NCI-H345 (cell line): ENCODE measurements around the gene MOCOS.

Experiments used
- DNase-seq: peaks from one replicate; lab custom pipeline; 2025; lab: John Stamatoyannopoulos, UW

The MOCOS gene

DNA sequence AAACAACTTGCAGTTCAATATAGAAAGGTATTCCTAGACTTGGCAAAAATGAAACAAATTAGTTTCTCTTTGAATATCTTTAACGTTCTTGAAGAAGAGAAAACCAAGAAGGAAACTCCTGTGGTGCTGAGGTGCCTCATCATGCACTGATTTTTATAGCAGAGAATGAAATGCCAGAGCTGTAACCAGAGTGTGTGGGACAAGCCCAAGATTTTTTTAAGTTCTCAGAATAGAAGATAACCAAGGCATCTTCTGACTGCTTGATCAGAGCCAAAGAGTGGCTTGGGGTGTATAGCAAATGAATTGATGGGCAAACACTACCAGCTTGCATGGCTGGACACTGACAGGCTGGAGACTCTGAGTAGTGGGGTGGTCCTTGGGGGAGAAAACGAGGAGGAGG, 118.1 kb downstream of the MOCOS start:
- DNase-seq, result no peak

DNA sequence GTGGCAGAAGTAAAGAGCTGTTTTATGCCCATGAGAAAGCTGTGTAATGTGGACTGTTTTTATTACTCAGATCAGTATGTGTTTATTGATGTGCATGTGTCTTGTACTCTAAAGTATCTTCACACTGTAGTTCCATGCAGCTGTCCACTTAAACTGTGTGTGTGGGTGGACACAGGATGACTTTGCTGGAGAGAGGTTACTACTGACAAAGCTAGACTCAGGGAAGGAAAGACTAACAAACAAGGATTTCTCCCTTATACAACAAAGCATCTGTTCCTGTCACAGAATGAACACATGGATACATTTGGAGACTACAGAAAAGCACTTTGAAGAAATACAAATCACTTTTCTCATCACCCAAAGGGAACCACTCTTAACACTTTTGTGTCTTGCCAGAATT, 120.2 kb downstream of the MOCOS start:
- no peak for DNase-seq

DNA sequence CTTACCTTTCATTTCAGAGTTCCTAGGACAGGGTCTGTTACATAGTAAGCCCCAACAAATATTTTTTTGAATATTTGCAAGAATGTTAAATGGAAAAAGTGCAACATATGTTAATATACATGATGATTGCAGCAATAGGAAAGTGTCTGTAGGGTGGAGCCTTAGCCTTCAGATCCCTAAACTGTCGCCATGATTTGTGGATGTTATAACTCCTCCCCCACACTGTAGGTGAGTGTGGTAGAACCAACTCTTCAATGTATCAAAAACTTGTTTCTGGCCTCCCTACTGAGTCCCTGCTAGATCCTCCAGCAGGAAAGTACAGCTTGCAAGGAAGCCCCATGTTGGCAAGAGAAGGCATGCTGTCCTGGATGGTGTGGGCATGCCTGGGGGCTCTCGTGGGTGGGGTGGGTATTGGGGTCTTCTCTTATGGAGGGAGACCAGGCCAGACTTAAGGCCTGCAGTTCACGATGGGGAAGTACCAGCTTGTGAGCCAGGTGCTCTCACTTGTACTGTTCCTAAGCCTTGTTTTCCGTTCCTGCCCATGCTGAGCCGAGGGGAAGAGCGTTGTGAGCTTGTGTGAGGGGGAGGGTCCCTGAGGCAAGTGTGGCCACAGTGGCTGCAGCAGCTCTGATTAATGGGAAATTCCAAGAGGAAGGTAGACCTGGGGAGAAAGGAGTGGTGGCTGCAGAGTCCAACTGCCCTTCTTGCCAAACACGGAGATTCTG, 121.6 kb downstream of the MOCOS start:
- no peak for DNase-seq

DNA sequence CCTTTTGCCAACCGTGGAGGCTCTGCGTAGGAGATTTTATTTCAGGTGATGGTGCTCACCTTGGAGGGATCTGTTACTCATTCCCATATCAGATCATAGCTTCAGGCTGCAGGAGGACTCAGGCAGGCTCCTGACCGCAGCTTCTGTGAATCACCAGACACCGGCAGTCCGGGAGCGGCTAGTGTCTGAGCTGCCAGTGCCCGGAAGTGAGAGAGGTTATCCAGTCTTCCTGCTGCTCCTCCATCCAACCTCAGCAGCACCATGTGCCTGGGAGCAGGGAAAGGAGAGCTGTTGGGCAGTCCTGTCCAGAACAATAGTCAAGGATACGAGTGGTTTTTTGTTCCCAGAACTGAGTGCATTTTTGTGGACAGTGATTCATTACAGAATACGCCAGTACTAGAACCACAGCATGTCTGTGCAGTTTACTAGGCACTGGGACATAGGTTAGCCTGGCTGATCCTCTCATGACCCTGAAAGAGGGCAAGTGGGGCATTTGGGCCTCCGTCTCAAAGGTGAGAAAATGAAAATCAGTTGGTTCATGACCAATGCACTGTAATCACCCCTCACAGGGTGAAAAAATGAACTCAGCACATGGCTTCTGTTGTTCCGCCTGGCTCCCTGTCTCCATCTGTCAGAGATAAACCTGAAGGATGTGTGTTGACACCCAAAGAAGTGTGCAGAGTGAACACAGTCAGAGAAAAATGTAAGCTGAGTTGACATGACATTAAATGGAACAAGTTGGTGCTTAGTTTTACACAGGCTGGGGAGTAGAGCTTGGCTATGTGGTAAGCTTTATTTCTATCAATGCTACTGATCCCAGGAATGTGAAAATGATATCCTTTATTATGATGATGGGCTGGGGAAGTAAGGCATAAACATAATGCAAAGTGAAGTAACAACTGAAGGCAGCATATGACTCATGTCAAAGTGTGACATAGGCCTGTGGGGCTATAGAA, 122.4 kb downstream of the MOCOS start:
- no peak for DNase-seq

DNA sequence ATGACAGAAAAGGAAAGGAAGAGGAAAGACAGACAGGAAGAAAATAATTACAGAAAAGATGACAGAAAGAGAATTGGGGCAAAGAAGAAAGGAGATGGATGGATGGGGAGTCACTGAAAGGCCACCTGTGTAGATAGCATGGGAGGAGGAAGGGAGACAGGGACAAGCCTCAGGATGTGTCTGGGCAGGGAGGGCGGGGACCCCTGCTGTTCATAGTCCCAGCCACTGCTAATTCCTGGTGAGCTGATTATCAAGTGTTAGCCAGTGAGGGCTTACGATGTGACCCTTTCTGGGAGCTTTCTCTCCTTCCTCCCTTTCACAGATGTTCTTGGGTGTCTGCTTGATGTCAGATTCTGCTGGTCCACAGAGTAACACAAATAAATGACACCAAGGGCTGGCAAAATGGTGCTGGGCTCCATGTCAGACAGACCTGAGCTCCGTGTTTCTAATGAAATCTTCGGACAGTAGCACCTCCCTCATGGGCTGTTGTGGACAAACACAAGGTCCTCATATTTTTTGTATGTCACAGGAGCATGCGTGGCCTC, 123.8 kb downstream of the MOCOS start:
- no peak for DNase-seq

DNA sequence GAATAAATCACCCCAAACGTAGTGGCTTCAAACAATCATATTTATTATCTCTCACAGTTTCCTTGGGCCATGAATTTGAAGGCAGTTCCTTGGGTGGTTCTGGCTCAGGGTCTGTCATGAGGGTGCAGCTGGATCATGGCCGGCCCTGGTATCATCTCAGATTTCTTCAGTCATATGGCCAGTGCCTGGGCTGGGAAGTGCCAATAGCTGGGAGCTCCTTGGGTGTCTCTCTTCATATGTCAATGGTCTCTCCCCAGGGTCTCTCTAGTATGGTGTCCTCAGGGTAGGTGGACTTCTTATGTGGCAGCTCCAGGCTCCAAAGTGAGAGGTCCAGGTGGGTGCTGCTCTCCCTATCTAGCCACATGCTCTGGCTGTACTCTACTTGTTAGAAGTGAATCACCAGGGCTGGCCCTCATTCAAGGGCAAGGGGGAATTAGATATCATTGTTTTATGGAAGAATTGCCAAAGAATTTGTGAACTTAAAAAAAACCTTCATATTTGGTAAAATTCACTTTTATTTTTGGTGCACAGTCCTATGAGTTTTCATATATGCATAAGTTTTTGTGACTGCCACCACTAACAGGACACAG, 125.6 kb downstream of the MOCOS start:
- no peak for DNase-seq

DNA sequence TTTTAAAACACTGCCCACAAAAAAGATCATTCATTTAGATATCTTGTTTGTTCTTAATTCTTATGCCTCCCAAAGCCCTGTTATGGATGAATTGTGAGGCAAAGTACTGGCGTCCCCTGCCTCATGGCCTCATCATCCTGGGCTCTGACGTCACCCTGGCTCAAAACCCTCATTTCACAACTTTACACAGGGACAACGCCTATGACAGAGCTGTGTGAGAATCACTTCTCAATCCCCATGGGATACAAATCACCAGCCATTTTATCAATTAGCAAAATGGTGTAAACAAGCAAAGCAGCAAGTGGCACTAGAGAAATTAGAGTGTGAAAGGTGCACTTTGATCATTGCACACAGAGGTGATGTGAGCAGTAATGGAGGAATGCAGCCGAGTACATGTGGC, 126.8 kb downstream of the MOCOS start:
- no peak for DNase-seq

DNA sequence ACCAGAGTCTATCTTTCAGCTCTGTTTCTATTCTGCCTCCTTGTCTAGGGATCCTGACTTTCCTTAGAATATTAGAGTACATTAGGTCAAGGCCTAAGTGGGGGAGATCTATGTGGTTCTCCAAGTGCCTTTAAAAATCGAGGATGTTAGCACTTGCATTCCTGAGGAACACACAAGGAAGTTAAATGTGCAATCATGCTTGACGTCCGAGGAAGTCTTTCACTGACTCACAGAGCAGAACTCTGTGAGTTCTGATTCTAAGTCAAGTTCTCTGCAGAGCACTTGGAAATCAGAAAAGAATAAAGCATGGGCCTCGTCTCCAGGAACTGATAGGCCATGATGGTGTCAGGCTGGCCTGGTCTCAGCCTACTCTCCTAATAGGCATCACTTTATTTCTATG, 127.5 kb downstream of the MOCOS start:
- no peak for DNase-seq

DNA sequence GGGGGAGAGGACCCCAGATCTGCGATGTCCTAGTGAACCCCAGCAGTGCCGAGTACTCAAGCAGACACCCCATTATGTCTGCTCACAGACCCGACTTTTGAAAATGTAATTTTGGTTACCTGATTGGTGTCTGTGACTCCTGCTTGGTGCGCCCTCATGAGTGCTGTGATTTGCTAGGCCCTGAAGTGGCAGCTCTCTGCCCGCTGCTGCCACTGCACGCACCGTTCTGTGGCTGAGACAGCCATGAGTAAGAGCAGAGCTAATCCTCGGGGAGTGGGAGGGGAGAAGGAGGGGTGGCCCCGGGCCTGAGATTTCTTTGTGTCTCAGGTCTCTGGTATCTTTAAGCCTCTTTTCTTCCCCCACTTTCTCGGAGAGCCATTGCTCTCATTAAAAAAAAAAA, 128.4 kb downstream of the MOCOS start:
- DNase-seq, result no peak

DNA sequence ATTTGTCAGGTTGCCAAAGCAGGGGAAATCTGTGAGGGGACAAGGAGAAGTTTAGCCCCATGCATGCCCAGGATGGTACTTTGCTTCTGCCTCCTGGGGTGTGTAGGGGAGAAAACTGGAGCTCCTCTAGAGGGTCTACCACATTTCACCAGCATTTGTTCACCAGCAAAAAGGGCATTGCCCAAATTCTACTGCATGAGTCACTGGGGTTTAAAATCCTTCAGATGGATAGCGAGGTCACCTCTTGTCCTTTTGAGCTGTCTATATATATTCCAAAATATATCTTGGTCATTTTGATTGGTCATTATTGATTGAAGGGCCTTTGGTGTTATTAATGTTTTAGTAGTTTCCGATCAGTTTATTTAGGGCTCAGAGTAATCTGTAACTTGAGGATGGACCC, 128.9 kb downstream of the MOCOS start:
- DNase-seq, result no peak
